ENCODE measurements around the gene FASN.

DNA sequence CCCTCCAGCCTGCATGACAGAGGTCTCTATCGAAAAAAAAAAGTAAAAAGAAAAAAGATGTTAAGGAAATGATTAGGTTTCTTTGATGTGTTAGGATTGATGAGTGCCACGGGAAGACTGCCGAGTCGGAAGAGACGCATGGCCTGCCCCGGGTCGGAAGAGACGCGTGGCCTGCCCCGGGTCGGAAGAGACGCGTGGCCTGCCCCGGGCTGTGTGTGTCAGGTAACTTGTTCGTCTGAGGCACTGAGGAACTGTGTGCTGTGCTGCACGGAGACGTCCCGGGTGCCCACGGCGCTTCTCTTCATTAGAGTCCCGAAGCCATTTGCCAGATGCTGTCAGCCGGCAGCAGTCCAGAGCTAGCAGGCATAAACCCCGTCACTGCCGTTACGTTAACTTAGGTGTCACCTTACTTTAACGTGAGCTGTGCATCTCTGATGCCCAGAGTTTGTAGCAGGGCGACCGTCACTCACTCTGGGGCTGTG, 40.5 kb upstream of the FASN start:
- TF ChIP-seq POLR2A (IDR thresholded peaks at IDR 0.05) (no peak), CTCF (IDR thresholded peaks at IDR 0.05) (no peak)

All from right lobe of liver (tissue), 4 donors.